Lower leg skin (tissue), 4 donors: ENCODE results near the gene NKAIN4. TPM values are rescaled to one million over a fixed set of nuclear protein-coding genes. Genes with fewer than 3 reads are reported as not detected.

ENCODE experiments used
- DNase-seq, 2 donors: peaks; one replicate each; pipeline ENCODE4 v3.0.0-alpha.2; 2019; ENCODE audit warnings: low spot score in 2 of 2
- H3K4me3 ChIP-seq: fragments of 200-600 bp; sonication (generic); 2 replicates; pipeline ENCODE4 v1.5.1; 2017; ENCODE audit warnings: mild to moderate bottlenecking, low read depth; ENCODE audit not compliant: poor library complexity, severe bottlenecking
- CTCF ChIP-seq, 3 donors: fragments of 450-650 bp; IDR thresholded peaks; one replicate each; pipeline ENCODE4 v1.5.1; 2016; ENCODE audit warnings: antibody characterized with exemption in 3 of 3, mild to moderate bottlenecking in 3 of 3, moderate library complexity in 2 of 3
- POLR2A ChIP-seq, 2 donors: fragments of 450-650 bp; IDR thresholded peaks; one replicate each; pipeline ENCODE4 v1.6.1; 2016 to 2017; ENCODE audit warnings: antibody characterized with exemption in 2 of 2, mild to moderate bottlenecking in 1 of 2, moderate library complexity in 1 of 2
- WGBS, 2 donors: methylation state at CpG; one replicate each; pipeline ENCODE4 v1.1.5; 2018; 5-methylcytosine and 5-hydroxymethylcytosine counted together
- intact Hi-C: fragments of 100-400 bp; cut with DNase I; formaldehyde crosslinking; loops from one replicate; pipeline ENCODE4 v1.15.0; 2023; ENCODE audit warnings: low total_unique reads
- total RNA-seq, 4 donors: library from RNA; depleted of rRNA; stranded (reverse); fragments of >200 nt; gene quantifications; one replicate each; pipeline ENCODE4 v1.1.0, GENCODE V29; 2016

NKAIN4 gene
- total RNA-seq, 4 donors from 2014 or later = 0.23 to 1.1 TPM; not detected in 2

GRCh38 chr20:63238514-63239125 is 15.6 kb downstream of the NKAIN4 start:
- intact Hi-C loops = no loop called here
- WGBS, 2 donors = 23 to 43% methylated on average over 8 to 14 of the region's 16 CpGs
- TF ChIP-seq CTCF (IDR thresholded peaks at IDR 0.05) (no peak), POLR2A (IDR thresholded peaks at IDR 0.05) (no peak)
- DNase-seq = no peak
- no peak overlapping the region for H3K4me3 ChIP-seq

GRCh38 chr20:63238031-63238430 is 16.2 kb downstream of the NKAIN4 start:
- DNase-seq = no peak
- 40 to 52% methylated on average over 4 to 9 of the region's 10 CpGs for WGBS, 2 donors
- TF ChIP-seq POLR2A (IDR thresholded peaks at IDR 0.05) = no peak
- TF ChIP-seq CTCF (IDR thresholded peaks at IDR 0.05) = no peak
- intact Hi-C loops = no loop called here
- H3K4me3 ChIP-seq = no peak overlapping the region

- WGBS, 2 donors = 84 to 90% methylated on average over 5 to 25 of the region's 26 CpGs
- no peak for DNase-seq
- intact Hi-C loops = no loop called here
- TF ChIP-seq POLR2A (IDR thresholded peaks at IDR 0.05) = no peak
- TF ChIP-seq CTCF (IDR thresholded peaks at IDR 0.05) = no peak
- no peak overlapping the region for H3K4me3 ChIP-seq
These were observed 18.0 kb downstream of the NKAIN4 start for GRCh38 chr20:63236116-63236837.

- no peak for DNase-seq
- no peak within 1 kb of the TSS for H3K4me3 ChIP-seq
- no peak for TF ChIP-seq POLR2A (IDR thresholded peaks at IDR 0.05)
- TF ChIP-seq CTCF (IDR thresholded peaks at IDR 0.05) = no peak
- intact Hi-C loops = no loop called here
- WGBS, 2 donors = 39 to 40% methylated on average over 16 to 17 of the region's 17 CpGs
These were observed 18.8 kb downstream of the NKAIN4 start, which contains the start of gene BIRC7 for GRCh38 chr20:63235399-63235983. TSS of gene BIRC7 (plus strand) at chr20:63235905. CDS start at chr20:63236097, 192 bp downstream.

GRCh38 chr20:63234693-63235398 is 19.4 kb downstream of the NKAIN4 start:
- 19 to 21% methylated on average over 19 of the region's 20 CpGs for WGBS, 2 donors
- DNase-seq = no peak
- no peak for TF ChIP-seq POLR2A (IDR thresholded peaks at IDR 0.05)
- TF ChIP-seq CTCF (IDR thresholded peaks at IDR 0.05) = no peak
- intact Hi-C loops = no loop called here
- no peak overlapping the region for H3K4me3 ChIP-seq
